ENCODE measurements around the gene PRPF8. TPM values are rescaled to one million over a fixed set of nuclear protein-coding genes. Genes with fewer than 3 reads are reported as not detected.
A peak's percentile ranks its signal among the peaks of the same experiment; 100 is the strongest.

The PRPF8 gene
- total and polyA plus RNA-seq, 2 of the 8 experiments (the other 6 are each of a cell fraction or from before 2014, with no cell fraction given) = 329 to 337 TPM

DNA sequence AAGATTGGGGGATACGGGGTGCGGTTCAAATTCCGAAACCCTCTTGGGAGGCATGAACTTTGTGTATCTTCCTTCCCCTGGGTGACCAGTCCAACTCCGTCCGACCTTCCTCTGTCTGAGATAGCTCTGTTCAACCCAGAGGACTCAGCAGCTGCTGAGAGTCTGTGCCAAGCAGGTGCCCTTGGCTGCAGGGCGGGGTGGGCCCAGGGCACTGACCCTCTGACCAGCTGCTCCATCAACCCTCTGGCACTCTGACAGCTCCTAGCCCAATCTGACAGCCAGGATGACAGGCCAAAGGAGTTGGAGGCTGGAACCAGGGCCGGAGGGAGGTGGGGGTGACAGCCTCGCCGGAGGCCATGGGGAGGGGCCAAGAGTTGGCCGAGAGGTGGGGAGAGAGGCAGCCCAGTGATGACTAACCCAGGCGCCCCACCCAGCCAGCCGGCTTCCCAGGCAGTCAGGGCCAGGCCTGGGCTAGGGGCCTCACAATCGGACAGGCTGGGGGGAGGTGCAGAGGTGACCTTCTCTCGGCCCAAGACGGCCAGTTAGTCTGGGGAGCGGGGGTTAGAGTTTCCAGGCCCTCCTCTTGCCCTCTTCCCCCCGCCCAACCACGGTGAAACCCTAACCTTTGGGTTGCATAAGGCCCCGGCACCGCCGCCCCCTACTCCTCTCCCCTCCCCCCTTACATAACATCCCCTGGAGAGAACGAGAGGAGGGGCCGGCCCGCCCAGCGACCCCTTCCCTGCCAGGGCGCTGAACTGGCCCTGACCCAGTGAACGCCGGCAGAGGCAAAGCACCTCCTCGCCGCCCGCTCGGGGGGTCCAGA, 30.5 kb upstream of the PRPF8 start (continued):
- TF ChIP-seq EP300 (IDR thresholded peaks at IDR 0.05; ENCODE audit: borderline replicate concordance in 1 of 2, low read depth in 2 of 2, low read length in 2 of 2) = peak in 1 of 2 experiments; percentile 40; a peak in 1 of 3 replicates
- no peak for TF ChIP-seq CBX8 (IDR thresholded peaks at IDR 0.05; ENCODE audit: borderline replicate concordance, low read depth, low read length)
- no peak for TF ChIP-seq CHD2 (IDR thresholded peaks at IDR 0.05; ENCODE audit: low read length)
- peak; percentile 96 for TF ChIP-seq SAP30 (IDR thresholded peaks at IDR 0.05; ENCODE audit: insufficient read depth, insufficient replicate concordance, low read length)
- no peak for TF ChIP-seq PHF8 (conservative IDR thresholded peaks at IDR 0.05; ENCODE audit: low read depth, low read length)
- TF ChIP-seq, protein P1, sequence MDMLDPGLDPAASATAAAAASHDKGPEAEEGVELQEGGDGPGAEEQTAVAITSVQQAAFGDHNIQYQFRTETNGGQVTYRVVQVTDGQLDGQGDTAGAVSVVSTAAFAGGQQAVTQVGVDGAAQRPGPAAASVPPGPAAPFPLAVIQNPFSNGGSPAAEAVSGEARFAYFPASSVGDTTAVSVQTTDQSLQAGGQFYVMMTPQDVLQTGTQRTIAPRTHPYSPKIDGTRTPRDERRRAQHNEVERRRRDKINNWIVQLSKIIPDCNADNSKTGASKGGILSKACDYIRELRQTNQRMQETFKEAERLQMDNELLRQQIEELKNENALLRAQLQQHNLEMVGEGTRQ (IDR thresholded peaks at IDR 0.05; ENCODE audit: low read length) = no peak
- no peak for TF ChIP-seq CREB1 (IDR thresholded peaks at IDR 0.05)
- TF ChIP-seq, protein P2, sequence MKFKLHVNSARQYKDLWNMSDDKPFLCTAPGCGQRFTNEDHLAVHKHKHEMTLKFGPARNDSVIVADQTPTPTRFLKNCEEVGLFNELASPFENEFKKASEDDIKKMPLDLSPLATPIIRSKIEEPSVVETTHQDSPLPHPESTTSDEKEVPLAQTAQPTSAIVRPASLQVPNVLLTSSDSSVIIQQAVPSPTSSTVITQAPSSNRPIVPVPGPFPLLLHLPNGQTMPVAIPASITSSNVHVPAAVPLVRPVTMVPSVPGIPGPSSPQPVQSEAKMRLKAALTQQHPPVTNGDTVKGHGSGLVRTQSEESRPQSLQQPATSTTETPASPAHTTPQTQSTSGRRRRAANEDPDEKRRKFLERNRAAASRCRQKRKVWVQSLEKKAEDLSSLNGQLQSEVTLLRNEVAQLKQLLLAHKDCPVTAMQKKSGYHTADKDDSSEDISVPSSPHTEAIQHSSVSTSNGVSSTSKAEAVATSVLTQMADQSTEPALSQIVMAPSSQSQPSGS (IDR thresholded peaks at IDR 0.05; ENCODE audit: low read length) = no peak
- TF ChIP-seq, protein P3, sequence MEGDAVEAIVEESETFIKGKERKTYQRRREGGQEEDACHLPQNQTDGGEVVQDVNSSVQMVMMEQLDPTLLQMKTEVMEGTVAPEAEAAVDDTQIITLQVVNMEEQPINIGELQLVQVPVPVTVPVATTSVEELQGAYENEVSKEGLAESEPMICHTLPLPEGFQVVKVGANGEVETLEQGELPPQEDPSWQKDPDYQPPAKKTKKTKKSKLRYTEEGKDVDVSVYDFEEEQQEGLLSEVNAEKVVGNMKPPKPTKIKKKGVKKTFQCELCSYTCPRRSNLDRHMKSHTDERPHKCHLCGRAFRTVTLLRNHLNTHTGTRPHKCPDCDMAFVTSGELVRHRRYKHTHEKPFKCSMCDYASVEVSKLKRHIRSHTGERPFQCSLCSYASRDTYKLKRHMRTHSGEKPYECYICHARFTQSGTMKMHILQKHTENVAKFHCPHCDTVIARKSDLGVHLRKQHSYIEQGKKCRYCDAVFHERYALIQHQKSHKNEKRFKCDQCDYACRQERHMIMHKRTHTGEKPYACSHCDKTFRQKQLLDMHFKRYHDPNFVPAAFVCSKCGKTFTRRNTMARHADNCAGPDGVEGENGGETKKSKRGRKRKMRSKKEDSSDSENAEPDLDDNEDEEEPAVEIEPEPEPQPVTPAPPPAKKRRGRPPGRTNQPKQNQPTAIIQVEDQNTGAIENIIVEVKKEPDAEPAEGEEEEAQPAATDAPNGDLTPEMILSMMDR (IDR thresholded peaks at IDR 0.05; ENCODE audit: control extremely low read depth in 1 of 3, insufficient read depth in 1 of 3, low read depth in 1 of 3, low read length in 3 of 3) = no peak
- no peak for TF ChIP-seq HDAC6 (IDR thresholded peaks at IDR 0.05; ENCODE audit: low read depth, low read length)
- no peak for TF ChIP-seq SIRT6 (IDR thresholded peaks at IDR 0.05; ENCODE audit: low read length)
- TF ChIP-seq, protein P4, sequence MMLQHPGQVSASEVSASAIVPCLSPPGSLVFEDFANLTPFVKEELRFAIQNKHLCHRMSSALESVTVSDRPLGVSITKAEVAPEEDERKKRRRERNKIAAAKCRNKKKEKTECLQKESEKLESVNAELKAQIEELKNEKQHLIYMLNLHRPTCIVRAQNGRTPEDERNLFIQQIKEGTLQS (IDR thresholded peaks at IDR 0.05; ENCODE audit: insufficient read depth, low read depth, low read length) = no peak
- no peak for TF ChIP-seq NANOG (IDR thresholded peaks at IDR 0.05; ENCODE audit: insufficient read depth, low read depth, low read length, poor library complexity, severe bottlenecking)
- no peak for TF ChIP-seq TCF12 (IDR thresholded peaks at IDR 0.05; ENCODE audit: low read depth, low read length)
